ENCODE data around the gene ERICH3.

DNA sequence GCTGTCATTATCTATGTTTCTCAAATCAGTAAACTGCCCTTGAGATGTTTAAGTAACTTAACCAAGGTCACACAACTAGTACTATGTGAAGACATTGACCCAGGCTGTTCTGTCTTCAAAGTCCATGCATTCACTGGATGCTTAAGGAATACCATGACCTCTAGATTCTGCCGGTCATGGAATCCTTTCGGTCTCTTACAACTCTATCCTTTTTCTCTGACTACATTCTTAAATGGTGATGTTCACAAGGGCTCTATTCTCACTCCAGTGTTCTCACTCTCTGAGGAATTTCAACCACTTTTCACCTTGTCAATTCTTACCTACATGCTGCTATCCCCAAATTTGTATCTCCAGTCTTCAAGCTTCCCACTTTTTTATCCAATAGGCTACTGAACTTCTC, 44.0 kb upstream of the ERICH3 start:
- TF ChIP-seq, protein P1, sequence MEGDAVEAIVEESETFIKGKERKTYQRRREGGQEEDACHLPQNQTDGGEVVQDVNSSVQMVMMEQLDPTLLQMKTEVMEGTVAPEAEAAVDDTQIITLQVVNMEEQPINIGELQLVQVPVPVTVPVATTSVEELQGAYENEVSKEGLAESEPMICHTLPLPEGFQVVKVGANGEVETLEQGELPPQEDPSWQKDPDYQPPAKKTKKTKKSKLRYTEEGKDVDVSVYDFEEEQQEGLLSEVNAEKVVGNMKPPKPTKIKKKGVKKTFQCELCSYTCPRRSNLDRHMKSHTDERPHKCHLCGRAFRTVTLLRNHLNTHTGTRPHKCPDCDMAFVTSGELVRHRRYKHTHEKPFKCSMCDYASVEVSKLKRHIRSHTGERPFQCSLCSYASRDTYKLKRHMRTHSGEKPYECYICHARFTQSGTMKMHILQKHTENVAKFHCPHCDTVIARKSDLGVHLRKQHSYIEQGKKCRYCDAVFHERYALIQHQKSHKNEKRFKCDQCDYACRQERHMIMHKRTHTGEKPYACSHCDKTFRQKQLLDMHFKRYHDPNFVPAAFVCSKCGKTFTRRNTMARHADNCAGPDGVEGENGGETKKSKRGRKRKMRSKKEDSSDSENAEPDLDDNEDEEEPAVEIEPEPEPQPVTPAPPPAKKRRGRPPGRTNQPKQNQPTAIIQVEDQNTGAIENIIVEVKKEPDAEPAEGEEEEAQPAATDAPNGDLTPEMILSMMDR (IDR thresholded peaks at IDR 0.05; ENCODE audit: low read depth, low read length, poor library complexity, severe bottlenecking): no peak
- no peak for TF ChIP-seq EZH2phosphoT487 (IDR thresholded peaks at IDR 0.05; ENCODE audit: borderline replicate concordance, low read length)
